GM12874 (cell line): ENCODE results near the gene ZFAND6.

ENCODE experiments used
- CTCF ChIP-seq: IDR thresholded peaks from 2 replicates; pipeline ENCODE4 v1.5.1; 2011; ENCODE audit warnings: low read depth, mild to moderate bottlenecking, control low read depth, low read length, moderate library complexity; ENCODE audit not compliant: insufficient read depth

Gene ZFAND6

GRCh38 chr15:80026310-80026709 is 33.2 kb upstream of the ZFAND6 start:
- no peak for TF ChIP-seq CTCF

GRCh38 chr15:80026754-80027153 is 32.7 kb upstream of the ZFAND6 start:
- TF ChIP-seq CTCF = no peak

- no peak for TF ChIP-seq CTCF
Measured at GRCh38 chr15:80028937-80029336, 30.5 kb upstream of the ZFAND6 start.

DNA sequence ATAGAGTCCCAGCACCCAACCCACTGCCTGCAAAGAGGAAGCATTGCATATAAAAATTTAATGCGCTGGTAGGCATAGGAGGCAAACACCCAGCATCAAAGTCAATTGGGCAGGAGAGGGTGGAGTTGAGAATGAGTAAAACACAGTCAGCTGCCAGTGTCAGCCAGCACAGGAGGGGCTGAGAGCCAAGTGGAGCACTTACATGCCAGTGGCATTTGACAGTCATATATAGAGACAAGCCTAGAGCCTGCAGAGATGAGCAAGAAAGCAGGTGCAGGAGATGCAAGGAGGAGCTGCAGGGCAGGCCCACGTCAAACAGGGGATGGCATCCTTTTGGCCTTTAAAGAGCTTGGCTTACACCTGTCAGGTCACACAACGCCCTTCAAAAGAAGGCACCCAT is 27.6 kb upstream of the ZFAND6 start:
- TF ChIP-seq CTCF = no peak

- TF ChIP-seq CTCF = no peak
Measured at GRCh38 chr15:80034629-80035028, 24.8 kb upstream of the ZFAND6 start.

DNA sequence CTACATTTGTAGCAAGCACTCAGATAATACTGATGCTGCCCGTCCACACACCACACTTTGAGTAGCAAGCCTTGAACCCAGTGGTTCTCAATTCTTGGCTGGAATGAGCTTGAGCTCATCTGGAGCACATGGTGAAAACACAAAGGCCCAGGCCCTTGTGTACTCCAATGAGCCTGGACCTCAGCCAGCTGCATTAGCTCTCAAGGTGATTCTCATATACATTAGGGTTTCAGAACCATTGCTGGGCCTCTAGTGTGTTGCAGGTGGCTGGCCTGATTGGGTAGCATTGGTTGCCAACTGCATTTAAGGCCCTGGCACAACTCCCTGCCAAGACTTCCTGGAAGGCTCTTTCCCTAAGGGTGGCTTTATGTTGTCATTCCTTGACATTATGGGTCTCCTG is 23.4 kb upstream of the ZFAND6 start:
- TF ChIP-seq CTCF = no peak

DNA sequence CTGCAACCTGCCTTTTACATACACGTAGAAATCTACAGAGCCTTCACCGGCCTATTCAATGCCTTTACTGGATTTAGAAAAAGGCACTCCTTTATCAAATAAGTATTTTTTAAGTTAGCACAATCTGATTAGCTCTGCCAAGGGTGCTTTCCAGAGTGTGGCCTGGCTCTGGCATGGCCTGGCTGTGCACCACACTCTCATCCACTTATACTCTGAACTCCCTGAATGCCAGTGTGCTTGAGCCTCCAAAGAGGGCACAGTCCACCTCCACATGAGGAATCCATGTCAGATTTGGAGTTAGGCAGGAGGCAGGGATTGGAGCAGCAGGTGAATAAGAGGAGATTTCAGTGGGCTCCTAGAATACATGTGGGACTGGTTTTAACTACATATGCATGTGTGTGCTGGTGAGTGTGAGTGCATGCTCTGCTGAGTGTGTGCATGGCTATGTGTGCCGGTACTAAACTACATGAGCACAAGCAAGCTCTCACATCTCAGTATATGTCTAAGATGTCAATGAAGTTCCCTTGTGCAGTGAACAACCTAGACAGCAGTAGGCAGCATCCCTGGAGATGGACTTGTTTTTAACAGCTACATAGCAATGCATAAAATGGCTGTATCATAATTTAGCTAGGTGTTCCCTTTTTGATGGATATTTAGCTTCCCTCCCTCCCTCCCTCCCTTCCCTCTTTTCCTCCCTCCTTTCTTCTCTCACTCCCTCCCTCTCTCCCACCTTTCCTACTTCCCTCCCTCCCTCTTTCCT is 17.8 kb upstream of the ZFAND6 start:
- no peak for TF ChIP-seq CTCF
